GM12865 (cell line): ENCODE data around the gene CPA1.

Experiments
- DNase-seq: peaks from one replicate; pipeline ENCODE4 v3.0.0; 2010; ENCODE audit warnings: low read depth
- H3K4me3 ChIP-seq: 2 replicates; pipeline ENCODE4 v1.5.1; 2011; ENCODE audit warnings: mild to moderate bottlenecking, low read depth, low read length, control low read depth
- CTCF ChIP-seq: IDR thresholded peaks from 2 replicates; pipeline ENCODE4 v1.5.1; 2011; ENCODE audit warnings: low read length, control low read depth, low read depth, inconsistent platforms; ENCODE audit not compliant: insufficient read depth; ENCODE audit errors: missing control alignments

CPA1 gene

GRCh38 chr7:130387628-130388403, 7.5 kb downstream of the CPA1 start:
- H3K4me3 ChIP-seq = no peak overlapping the region
- no peak for TF ChIP-seq CTCF
- no peak for DNase-seq

- no peak for TF ChIP-seq CTCF
- DNase-seq = no peak
- H3K4me3 ChIP-seq = no peak overlapping the region
Measured at GRCh38 chr7:130388671-130389070, 8.4 kb downstream of the CPA1 start.

- TF ChIP-seq CTCF = no peak
- DNase-seq = no peak
- H3K4me3 ChIP-seq = no peak overlapping the region
Measured at GRCh38 chr7:130390486-130390885, 10.2 kb downstream of the CPA1 start.

GRCh38 chr7:130393101-130393561, 12.8 kb downstream of the CPA1 start:
- DNase-seq = no peak
- no peak for TF ChIP-seq CTCF
- H3K4me3 ChIP-seq = no peak overlapping the region

GRCh38 chr7:130393841-130394411, 13.6 kb downstream of the CPA1 start:
- no peak for TF ChIP-seq CTCF
- DNase-seq = no peak
- H3K4me3 ChIP-seq = no peak overlapping the region

GRCh38 chr7:130394421-130395195, 14.3 kb downstream of the CPA1 start:
- peak; percentile 48 for DNase-seq
- no peak overlapping the region for H3K4me3 ChIP-seq
- no peak for TF ChIP-seq CTCF
